Neural cell (in vitro differentiated cells): ENCODE measurements around the gene MS4A7. TPM values are rescaled to one million over a fixed set of nuclear protein-coding genes. Genes with fewer than 3 reads are reported as not detected.

Experiments used
- H2AFZ ChIP-seq: fragments of 200-600, 300-800 bp; sonication (generic), shearing (Covaris generic); 2 replicates; pipeline ENCODE4 v1.6.0; 2014; ENCODE audit warnings: low read depth, mild to moderate bottlenecking, antibody characterized with exemption, low read length, moderate library complexity
- H3F3A ChIP-seq: fragments of 200-600 bp; shearing (Covaris generic); 2 replicates; pipeline ENCODE4 v1.6.1; 2016; ENCODE audit warnings: mild to moderate bottlenecking, moderate library complexity, mixed read lengths, antibody characterized with exemption, low read length; ENCODE audit not compliant: insufficient read depth, poor library complexity, severe bottlenecking
- H3K27ac ChIP-seq: fragments of 200-600, 300-800 bp; sonication (generic), shearing (Covaris generic); 2 replicates; pipeline ENCODE4 v1.5.1; 2014; ENCODE audit warnings: mild to moderate bottlenecking, low read length, moderate library complexity
- H3K27me3 ChIP-seq: fragments of 300-800, 200-600 bp; sonication (generic), shearing (Covaris generic); 2 replicates; pipeline ENCODE4 v1.6.0; 2014; ENCODE audit warnings: mild to moderate bottlenecking, low read depth, low read length, moderate library complexity; ENCODE audit not compliant: insufficient read depth
- H3K36me3 ChIP-seq: fragments of 300-800, 200-600 bp; sonication (generic), shearing (Covaris generic); 2 replicates; pipeline ENCODE4 v1.5.1; 2014; ENCODE audit warnings: mild to moderate bottlenecking, antibody characterized with exemption, low read length, moderate library complexity; ENCODE audit not compliant: insufficient read depth
- H3K4me2 ChIP-seq: fragments of 300-800, 200-600 bp; sonication (generic), shearing (Covaris generic); 2 replicates; pipeline ENCODE4 v1.6.0; 2014; ENCODE audit warnings: mild to moderate bottlenecking, low read length
- H3K4me3 ChIP-seq: fragments of 300-800, 200-600 bp; sonication (generic), shearing (Covaris generic); 2 replicates; pipeline ENCODE4 v1.5.1; 2014; ENCODE audit warnings: mild to moderate bottlenecking, low read length, moderate library complexity
- H3K79me2 ChIP-seq: fragments of 200-600 bp; shearing (Covaris generic); replicated peaks from 2 replicates; pipeline ENCODE4 v1.6.0; 2014; ENCODE audit warnings: mild to moderate bottlenecking, low read length, moderate library complexity; ENCODE audit not compliant: insufficient read depth
- H3K9ac ChIP-seq: fragments of 300-800, 200-600 bp; sonication (generic), shearing (Covaris generic); 2 replicates; pipeline ENCODE4 v1.6.1; 2016; ENCODE audit warnings: mild to moderate bottlenecking, low read length, mixed read lengths
- H3K9me2 ChIP-seq: fragments of 200-600 bp; shearing (Covaris generic); 2 replicates; pipeline ENCODE4 v1.6.1; 2016; ENCODE audit warnings: mild to moderate bottlenecking, low read length, mixed read lengths; ENCODE audit not compliant: insufficient read depth
- H3K9me3 ChIP-seq: fragments of 200-600, 300-800 bp; sonication (generic), shearing (Covaris generic); 2 replicates; pipeline ENCODE4 v1.6.1; 2016; ENCODE audit warnings: mild to moderate bottlenecking, mixed run types, low read length, moderate library complexity, mixed read lengths
- H4K20me1 ChIP-seq: fragments of 200-600 bp; shearing (Covaris generic); 2 replicates; pipeline ENCODE4 v1.6.1; 2016; ENCODE audit warnings: mild to moderate bottlenecking, mixed run types; ENCODE audit not compliant: insufficient read depth
- EP300 ChIP-seq: fragments of 450-650 bp; conservative IDR thresholded peaks from 2 replicates; pipeline ENCODE4 v1.6.1; 2014; ENCODE audit warnings: antibody characterized with exemption, mild to moderate bottlenecking, moderate library complexity; ENCODE audit not compliant: poor library complexity, severe bottlenecking
- EZH2 ChIP-seq: fragments of 200-600, 300-800 bp; shearing (Covaris generic), sonication (generic); IDR thresholded peaks from 2 replicates; pipeline ENCODE4 v1.6.1; 2014; ENCODE audit warnings: antibody characterized with exemption, low read length, borderline replicate concordance, mild to moderate bottlenecking; ENCODE audit not compliant: insufficient read depth, poor library complexity, severe bottlenecking
- MXI1 ChIP-seq: fragments of 450-650 bp; conservative IDR thresholded peaks from 2 replicates; pipeline ENCODE4 v1.6.1; 2014; ENCODE audit warnings: antibody characterized with exemption, mild to moderate bottlenecking; ENCODE audit not compliant: poor library complexity, severe bottlenecking
- POLR2AphosphoS5 ChIP-seq: IDR thresholded peaks from 2 replicates; pipeline ENCODE4 v1.6.1; 2012
- RAD21 ChIP-seq: fragments of 450-650 bp; conservative IDR thresholded peaks from 2 replicates; pipeline ENCODE4 v1.6.1; 2014; ENCODE audit warnings: antibody characterized with exemption, mild to moderate bottlenecking, moderate library complexity
- SMC3 ChIP-seq: fragments of 450-650 bp; conservative IDR thresholded peaks from 2 replicates; pipeline ENCODE4 v1.6.1; 2014; ENCODE audit warnings: antibody characterized with exemption, mild to moderate bottlenecking, moderate library complexity; ENCODE audit not compliant: poor library complexity
- TAF1 ChIP-seq: IDR thresholded peaks from 2 replicates; pipeline ENCODE4 v1.6.1; 2012; ENCODE audit warnings: low read depth
- polyA plus RNA-seq: library from polyadenylated mRNA; depleted of rRNA; stranded (reverse); fragments of >200 nt; gene quantifications from 2 replicates; pipeline ENCODE4 v1.2.3, GENCODE V29; 2014
- TF ChIP-seq, protein P1 (sequence below): fragments of 450-650 bp; IDR thresholded peaks from 2 replicates; pipeline ENCODE4 v1.5.1; 2014; ENCODE audit warnings: antibody characterized with exemption, mild to moderate bottlenecking, moderate library complexity; ENCODE audit not compliant: poor library complexity, severe bottlenecking
- TF ChIP-seq, protein P2 (sequence below): IDR thresholded peaks from 2 replicates; pipeline ENCODE4 v1.6.1; 2012; ENCODE audit warnings: borderline replicate concordance

The MS4A7 gene
- polyA plus RNA-seq, 1 donor from 2014 or later, result not detected

DNA sequence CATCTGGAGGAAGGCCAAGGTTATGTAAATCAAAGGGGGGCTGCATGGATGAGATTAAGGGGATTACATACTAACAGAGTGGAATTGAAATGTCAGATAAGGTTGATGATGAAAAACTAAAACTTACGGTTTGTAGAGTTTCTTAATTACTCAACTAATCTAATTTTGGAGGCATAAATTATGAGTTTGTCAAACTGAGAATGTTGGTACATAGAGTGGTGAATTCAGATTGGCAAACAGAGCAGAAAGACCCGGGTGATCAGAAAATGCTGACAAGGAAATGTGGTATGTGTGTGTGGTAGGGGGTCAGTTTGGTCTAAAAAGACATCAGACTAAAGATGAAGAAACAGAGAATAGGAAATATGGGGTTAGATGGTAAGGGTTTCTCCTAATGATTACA is 40.3 kb upstream of the MS4A7 start (continued):
- TF ChIP-seq, protein P1, sequence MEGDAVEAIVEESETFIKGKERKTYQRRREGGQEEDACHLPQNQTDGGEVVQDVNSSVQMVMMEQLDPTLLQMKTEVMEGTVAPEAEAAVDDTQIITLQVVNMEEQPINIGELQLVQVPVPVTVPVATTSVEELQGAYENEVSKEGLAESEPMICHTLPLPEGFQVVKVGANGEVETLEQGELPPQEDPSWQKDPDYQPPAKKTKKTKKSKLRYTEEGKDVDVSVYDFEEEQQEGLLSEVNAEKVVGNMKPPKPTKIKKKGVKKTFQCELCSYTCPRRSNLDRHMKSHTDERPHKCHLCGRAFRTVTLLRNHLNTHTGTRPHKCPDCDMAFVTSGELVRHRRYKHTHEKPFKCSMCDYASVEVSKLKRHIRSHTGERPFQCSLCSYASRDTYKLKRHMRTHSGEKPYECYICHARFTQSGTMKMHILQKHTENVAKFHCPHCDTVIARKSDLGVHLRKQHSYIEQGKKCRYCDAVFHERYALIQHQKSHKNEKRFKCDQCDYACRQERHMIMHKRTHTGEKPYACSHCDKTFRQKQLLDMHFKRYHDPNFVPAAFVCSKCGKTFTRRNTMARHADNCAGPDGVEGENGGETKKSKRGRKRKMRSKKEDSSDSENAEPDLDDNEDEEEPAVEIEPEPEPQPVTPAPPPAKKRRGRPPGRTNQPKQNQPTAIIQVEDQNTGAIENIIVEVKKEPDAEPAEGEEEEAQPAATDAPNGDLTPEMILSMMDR, result no peak
- TF ChIP-seq RAD21 (no peak), TAF1 (no peak)

DNA sequence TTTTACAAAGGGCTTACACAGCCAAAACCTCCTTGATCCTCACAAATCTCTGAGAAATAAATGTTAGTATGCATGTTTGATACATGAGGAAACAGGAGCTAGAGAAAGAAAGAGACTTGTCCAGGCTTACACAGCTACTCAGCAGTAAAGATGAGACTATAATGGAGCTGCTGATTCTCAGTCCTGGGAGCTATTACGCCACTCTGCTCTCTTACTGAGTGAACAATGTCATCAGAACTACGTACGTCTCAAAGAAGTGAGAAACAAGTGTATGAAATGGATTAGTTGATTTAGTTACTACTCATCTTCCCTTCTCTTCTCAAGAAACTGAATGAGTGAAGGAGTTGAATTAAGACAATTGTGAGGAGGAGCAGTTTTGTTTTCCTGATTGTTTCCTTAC is 39.0 kb upstream of the MS4A7 start:
- Histone ChIP-seq H3K27ac (no peak overlapping the region), H3K36me3 (no peaks in the 10 kb centered on the region), H4K20me1 (no peaks in the 10 kb centered on the region), H2AFZ (no peak overlapping the region), H3F3A (no peaks in the 10 kb centered on the region), H3K9ac (no peak overlapping the region), H3K27me3 (no peaks in the 10 kb centered on the region), H3K4me3 (no peak overlapping the region), H3K9me3 (no peaks in the 10 kb centered on the region), H3K79me2 (no peaks in the 10 kb centered on the region), H3K4me2 (no peak overlapping the region), H3K9me2 (no peaks in the 10 kb centered on the region)
- TF ChIP-seq EZH2, result no peak
- TF ChIP-seq, protein P1, result no peak
- TF ChIP-seq, protein P2, sequence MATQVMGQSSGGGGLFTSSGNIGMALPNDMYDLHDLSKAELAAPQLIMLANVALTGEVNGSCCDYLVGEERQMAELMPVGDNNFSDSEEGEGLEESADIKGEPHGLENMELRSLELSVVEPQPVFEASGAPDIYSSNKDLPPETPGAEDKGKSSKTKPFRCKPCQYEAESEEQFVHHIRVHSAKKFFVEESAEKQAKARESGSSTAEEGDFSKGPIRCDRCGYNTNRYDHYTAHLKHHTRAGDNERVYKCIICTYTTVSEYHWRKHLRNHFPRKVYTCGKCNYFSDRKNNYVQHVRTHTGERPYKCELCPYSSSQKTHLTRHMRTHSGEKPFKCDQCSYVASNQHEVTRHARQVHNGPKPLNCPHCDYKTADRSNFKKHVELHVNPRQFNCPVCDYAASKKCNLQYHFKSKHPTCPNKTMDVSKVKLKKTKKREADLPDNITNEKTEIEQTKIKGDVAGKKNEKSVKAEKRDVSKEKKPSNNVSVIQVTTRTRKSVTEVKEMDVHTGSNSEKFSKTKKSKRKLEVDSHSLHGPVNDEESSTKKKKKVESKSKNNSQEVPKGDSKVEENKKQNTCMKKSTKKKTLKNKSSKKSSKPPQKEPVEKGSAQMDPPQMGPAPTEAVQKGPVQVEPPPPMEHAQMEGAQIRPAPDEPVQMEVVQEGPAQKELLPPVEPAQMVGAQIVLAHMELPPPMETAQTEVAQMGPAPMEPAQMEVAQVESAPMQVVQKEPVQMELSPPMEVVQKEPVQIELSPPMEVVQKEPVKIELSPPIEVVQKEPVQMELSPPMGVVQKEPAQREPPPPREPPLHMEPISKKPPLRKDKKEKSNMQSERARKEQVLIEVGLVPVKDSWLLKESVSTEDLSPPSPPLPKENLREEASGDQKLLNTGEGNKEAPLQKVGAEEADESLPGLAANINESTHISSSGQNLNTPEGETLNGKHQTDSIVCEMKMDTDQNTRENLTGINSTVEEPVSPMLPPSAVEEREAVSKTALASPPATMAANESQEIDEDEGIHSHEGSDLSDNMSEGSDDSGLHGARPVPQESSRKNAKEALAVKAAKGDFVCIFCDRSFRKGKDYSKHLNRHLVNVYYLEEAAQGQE, result no peak
- no peak for TF ChIP-seq RAD21
- no peak for TF ChIP-seq POLR2AphosphoS5
- no peak for TF ChIP-seq SMC3
- TF ChIP-seq MXI1, result no peak
- no peak for TF ChIP-seq TAF1
- TF ChIP-seq EP300, result no peak
